Fibroblast of lung (primary cell): ENCODE data around the gene HMCN2.

Experiments used
- EZH2 ChIP-seq: IDR thresholded peaks from 2 replicates; pipeline ENCODE4 v1.5.1; 2012; ENCODE audit warnings: low read length, control low read depth, mild to moderate bottlenecking; ENCODE audit errors: missing control alignments
- TF ChIP-seq, protein P1 (sequence below), 2 donors: IDR thresholded peaks in 1 of 2; conservative IDR thresholded peaks in 1 of 2; 1 replicate in 1 of 2; 2 replicates in 1 of 2; pipeline ENCODE4 v1.5.1; 2011 to 2012; ENCODE audit warnings: low read length in 2 of 2, control low read depth in 1 of 2, inconsistent platforms in 1 of 2, low read depth in 1 of 2, mild to moderate bottlenecking in 1 of 2

DNA sequence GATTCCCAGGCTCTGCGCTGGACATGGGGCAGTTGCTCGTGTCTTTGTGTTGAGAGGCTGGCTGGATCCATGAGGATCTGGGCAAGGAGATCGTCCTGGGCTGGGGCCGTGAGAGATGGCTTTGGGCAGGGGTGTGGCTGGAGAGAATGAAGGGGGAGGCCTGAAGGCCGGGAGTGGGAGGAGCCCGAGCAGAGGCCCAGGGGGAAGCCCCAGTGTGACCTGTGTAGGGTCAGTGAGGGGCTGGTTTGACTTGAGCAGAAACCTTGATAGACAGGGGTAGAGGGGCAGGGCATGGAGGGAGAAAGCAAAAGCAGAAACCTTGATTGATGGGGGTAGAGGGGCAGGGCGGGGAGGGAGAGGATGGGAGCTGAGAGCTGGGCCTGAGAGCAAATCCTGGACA lies 124.8 kb downstream of the HMCN2 start:
- TF ChIP-seq, protein P1, sequence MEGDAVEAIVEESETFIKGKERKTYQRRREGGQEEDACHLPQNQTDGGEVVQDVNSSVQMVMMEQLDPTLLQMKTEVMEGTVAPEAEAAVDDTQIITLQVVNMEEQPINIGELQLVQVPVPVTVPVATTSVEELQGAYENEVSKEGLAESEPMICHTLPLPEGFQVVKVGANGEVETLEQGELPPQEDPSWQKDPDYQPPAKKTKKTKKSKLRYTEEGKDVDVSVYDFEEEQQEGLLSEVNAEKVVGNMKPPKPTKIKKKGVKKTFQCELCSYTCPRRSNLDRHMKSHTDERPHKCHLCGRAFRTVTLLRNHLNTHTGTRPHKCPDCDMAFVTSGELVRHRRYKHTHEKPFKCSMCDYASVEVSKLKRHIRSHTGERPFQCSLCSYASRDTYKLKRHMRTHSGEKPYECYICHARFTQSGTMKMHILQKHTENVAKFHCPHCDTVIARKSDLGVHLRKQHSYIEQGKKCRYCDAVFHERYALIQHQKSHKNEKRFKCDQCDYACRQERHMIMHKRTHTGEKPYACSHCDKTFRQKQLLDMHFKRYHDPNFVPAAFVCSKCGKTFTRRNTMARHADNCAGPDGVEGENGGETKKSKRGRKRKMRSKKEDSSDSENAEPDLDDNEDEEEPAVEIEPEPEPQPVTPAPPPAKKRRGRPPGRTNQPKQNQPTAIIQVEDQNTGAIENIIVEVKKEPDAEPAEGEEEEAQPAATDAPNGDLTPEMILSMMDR (conservative IDR thresholded peaks at IDR 0.05 in 1 of 2, IDR thresholded peaks at IDR 0.05 in 1 of 2; ENCODE audit: low read depth in 1 of 2, low read length in 2 of 2): no peak
- no peak for TF ChIP-seq EZH2
